Mesendoderm (in vitro differentiated cells): ENCODE data around the gene STAMBP.

ENCODE experiments used
- DNase-seq: peaks from one replicate; pipeline ENCODE4 v3.0.0; 2013
- H2AK5ac ChIP-seq: 2 replicates; pipeline ENCODE4 v1.6.1; 2013; ENCODE audit warnings: low read length, inconsistent platforms
- H2BK120ac ChIP-seq: 2 replicates; pipeline ENCODE4 v1.6.1; 2013; ENCODE audit warnings: low read depth, mild to moderate bottlenecking, low read length, moderate library complexity, mixed read lengths
- H2BK15ac ChIP-seq: replicated peaks from 2 replicates; pipeline ENCODE4 v1.6.1; 2013; ENCODE audit warnings: low read depth, mild to moderate bottlenecking, moderate library complexity
- H2BK5ac ChIP-seq: 2 replicates; pipeline ENCODE4 v1.6.1; 2013; ENCODE audit warnings: low read length, inconsistent platforms
- H3K18ac ChIP-seq: 2 replicates; pipeline ENCODE4 v1.6.1; 2013; ENCODE audit warnings: mild to moderate bottlenecking, low read length, mixed read lengths
- H3K23ac ChIP-seq: one replicate; pipeline ENCODE4 v1.6.1; 2013; ENCODE audit warnings: low read length
- H3K27ac ChIP-seq: 2 replicates; pipeline ENCODE4 v1.5.1; 2013; ENCODE audit warnings: low read depth, mild to moderate bottlenecking, inconsistent platforms, low read length, moderate library complexity
- H3K27me3 ChIP-seq: 2 replicates; pipeline ENCODE4 v1.6.1; 2013; ENCODE audit warnings: low read length, control low read depth, mild to moderate bottlenecking, inconsistent platforms; ENCODE audit not compliant: insufficient read depth, poor library complexity
- H3K36me3 ChIP-seq: 2 replicates; pipeline ENCODE4 v1.6.1; 2013; ENCODE audit warnings: low read length, inconsistent platforms; ENCODE audit not compliant: control insufficient read depth, insufficient read depth
- H3K4ac ChIP-seq: one replicate; pipeline ENCODE4 v1.6.1; 2013; ENCODE audit warnings: low read depth, mild to moderate bottlenecking, low read length, moderate library complexity
- H3K4me1 ChIP-seq: 2 replicates; pipeline ENCODE4 v1.6.1; 2013; ENCODE audit warnings: low read depth, low read length, inconsistent platforms; ENCODE audit not compliant: control insufficient read depth
- H3K4me2 ChIP-seq: 2 replicates; pipeline ENCODE4 v1.6.1; 2013; ENCODE audit warnings: low read length
- H3K4me3 ChIP-seq: 2 replicates; pipeline ENCODE4 v1.5.1; 2013; ENCODE audit warnings: mild to moderate bottlenecking, low read length
- H3K56ac ChIP-seq: one replicate; pipeline ENCODE4 v1.6.1; 2013; ENCODE audit warnings: low read length
- H3K79me1 ChIP-seq: 2 replicates; pipeline ENCODE4 v1.6.1; 2013; ENCODE audit warnings: low read length, inconsistent platforms
- H3K79me2 ChIP-seq: 2 replicates; pipeline ENCODE4 v1.6.1; 2013; ENCODE audit warnings: mild to moderate bottlenecking, low read length; ENCODE audit not compliant: control insufficient read depth, insufficient read depth
- H3K9ac ChIP-seq: 2 replicates; pipeline ENCODE4 v1.6.1; 2013; ENCODE audit warnings: low read length, inconsistent platforms
- H4K5ac ChIP-seq: one replicate; pipeline ENCODE4 v1.6.1; 2013; ENCODE audit warnings: low read length
- H4K8ac ChIP-seq: one replicate; pipeline ENCODE4 v1.6.1; 2013; ENCODE audit warnings: low read depth, mild to moderate bottlenecking, control low read depth, low read length, moderate library complexity
- WGBS: extraction: QIAGEN DNeasy Blood & Tissue Kit; methylation state at CpG from one replicate; pipeline ENCODE4 v1.1.7; 2013; ENCODE audit warnings: low lambda C conversion rate, missing lambda C conversion rate; ENCODE audit not compliant: insufficient coverage; ENCODE audit errors: extremely low coverage; 5-methylcytosine and 5-hydroxymethylcytosine counted together

Gene STAMBP

GRCh38 chr2:73890301-73891092 lies 61.7 kb downstream of the STAMBP start:
- Histone ChIP-seq H3K27me3 (no peaks in the 10 kb centered on the region), H3K56ac (no peak overlapping the region), H3K79me2 (no peaks in the 10 kb centered on the region), H3K4me3 (no peak overlapping the region), H3K23ac (no peak overlapping the region), H3K18ac (no peak overlapping the region), H2BK15ac (no peak overlapping the region), H2BK120ac (no peak overlapping the region), H3K79me1 (no peaks in the 10 kb centered on the region), H3K9ac (no peak overlapping the region), H2BK5ac (no peak overlapping the region), H4K5ac (no peak overlapping the region), H3K36me3 (no peaks in the 10 kb centered on the region), H4K8ac (no peak overlapping the region), H3K4ac (no peak overlapping the region), H3K27ac (no peak overlapping the region), H2AK5ac (no peak overlapping the region), H3K4me2 (no peak overlapping the region), H3K4me1 (no peaks in the 10 kb centered on the region)
- DNase-seq, result no peak
- WGBS, result no CpG with 5 or more reads among the region's 9 CpGs

- H3K79me2 ChIP-seq, result no peaks in the 10 kb centered on the region
- no peak overlapping the region for H2BK120ac ChIP-seq
- no peak overlapping the region for H3K56ac ChIP-seq
- no peak for DNase-seq
- H2AK5ac ChIP-seq, result no peak overlapping the region
- H3K27ac ChIP-seq, result no peak overlapping the region
- H2BK5ac ChIP-seq, result no peak overlapping the region
- no peak overlapping the region for H3K9ac ChIP-seq
- no peak overlapping the region for H4K8ac ChIP-seq
- no peaks in the 10 kb centered on the region for H3K27me3 ChIP-seq
- no peaks in the 10 kb centered on the region for H3K36me3 ChIP-seq
- H3K23ac ChIP-seq, result no peak overlapping the region
- no peak overlapping the region for H3K18ac ChIP-seq
- H2BK15ac ChIP-seq, result no peak overlapping the region
- no peaks in the 10 kb centered on the region for H3K79me1 ChIP-seq
- H3K4me2 ChIP-seq, result no peak overlapping the region
- no CpG with 5 or more reads among the region's 5 CpGs for WGBS
- no peak overlapping the region for H3K4ac ChIP-seq
- no peak overlapping the region for H4K5ac ChIP-seq
- no peak overlapping the region for H3K4me3 ChIP-seq
- H3K4me1 ChIP-seq, result no peaks in the 10 kb centered on the region
These were observed 62.6 kb downstream of the STAMBP start for GRCh38 chr2:73891276-73891901.

GRCh38 chr2:73892631-73893329 lies 64.0 kb downstream of the STAMBP start, which contains the start of gene ACTG2:
Gene ACTG2 (plus strand): TSS chr2:73893008. CDS start chr2:73901312, 8,304 bp downstream.
- Histone ChIP-seq H2AK5ac (no peak within 1 kb of the TSS), H4K5ac (no peak within 1 kb of the TSS), H3K36me3 (no peaks in the 10 kb centered on the region), H3K23ac (no peak within 1 kb of the TSS), H2BK120ac (no peak within 1 kb of the TSS), H4K8ac (no peak within 1 kb of the TSS), H3K4me1 (no peaks in the 10 kb centered on the region), H2BK15ac (no peak within 1 kb of the TSS), H3K27me3 (no peaks in the 10 kb centered on the region), H3K18ac (no peak within 1 kb of the TSS), H3K56ac (no peak within 1 kb of the TSS), H3K27ac (no peak within 1 kb of the TSS), H2BK5ac (no peak within 1 kb of the TSS), H3K79me2 (no peaks in the 10 kb centered on the region), H3K4me3 (no peak within 1 kb of the TSS), H3K4me2 (no peak within 1 kb of the TSS), H3K79me1 (no peaks in the 10 kb centered on the region), H3K9ac (no peak within 1 kb of the TSS), H3K4ac (no peak within 1 kb of the TSS)
- WGBS, result no CpG with 5 or more reads among the region's 15 CpGs
- DNase-seq, result no peak

GRCh38 chr2:73893764-73894474 lies 65.2 kb downstream of the STAMBP start:
- H2BK120ac ChIP-seq, result no peak overlapping the region
- H3K36me3 ChIP-seq, result no peaks in the 10 kb centered on the region
- no peak overlapping the region for H3K9ac ChIP-seq
- no peaks in the 10 kb centered on the region for H3K27me3 ChIP-seq
- no peaks in the 10 kb centered on the region for H3K79me2 ChIP-seq
- H2AK5ac ChIP-seq, result no peak overlapping the region
- H3K56ac ChIP-seq, result no peak overlapping the region
- no peak overlapping the region for H3K23ac ChIP-seq
- H2BK5ac ChIP-seq, result no peak overlapping the region
- H3K27ac ChIP-seq, result no peak overlapping the region
- WGBS, result no CpG with 5 or more reads among the region's 9 CpGs
- no peak for DNase-seq
- H2BK15ac ChIP-seq, result no peak overlapping the region
- H3K79me1 ChIP-seq, result no peaks in the 10 kb centered on the region
- no peak overlapping the region for H4K5ac ChIP-seq
- H3K4me3 ChIP-seq, result no peak overlapping the region
- no peaks in the 10 kb centered on the region for H3K4me1 ChIP-seq
- no peak overlapping the region for H3K4ac ChIP-seq
- H3K18ac ChIP-seq, result no peak overlapping the region
- H4K8ac ChIP-seq, result no peak overlapping the region
- no peak overlapping the region for H3K4me2 ChIP-seq

- no CpG with 5 or more reads among the region's 2 CpGs for WGBS
- Histone ChIP-seq H3K23ac (no peak overlapping the region), H3K27ac (no peak overlapping the region), H3K27me3 (no peaks in the 10 kb centered on the region), H3K4ac (no peak overlapping the region), H3K36me3 (no peaks in the 10 kb centered on the region), H3K4me2 (no peak overlapping the region), H2BK120ac (no peak overlapping the region), H2BK15ac (no peak overlapping the region), H3K56ac (no peak overlapping the region), H4K8ac (no peak overlapping the region), H3K4me3 (no peak overlapping the region), H3K9ac (no peak overlapping the region), H2AK5ac (no peak overlapping the region), H4K5ac (no peak overlapping the region), H3K79me2 (no peaks in the 10 kb centered on the region), H3K4me1 (no peaks in the 10 kb centered on the region), H3K79me1 (no peaks in the 10 kb centered on the region), H3K18ac (no peak overlapping the region), H2BK5ac (no peak overlapping the region)
- no peak for DNase-seq
These were observed 65.7 kb downstream of the STAMBP start for GRCh38 chr2:73894475-73894850.
